ENCODE data around the gene SLFN11.
"Not testable (repeated sequence)": the region's sequence is repeated elsewhere in the genome, so short reads cannot be mapped to it uniquely, and the experiment has no call there.

Gene SLFN11

GRCh38 chr17:35359398-35359797, 14.0 kb downstream of the SLFN11 start:
- no peak for DNase-seq (ENCODE audit: low spot score)

GRCh38 chr17:35352284-35352683, 21.1 kb downstream of the SLFN11 start:
- DNase-seq (ENCODE audit: low spot score): no peak

- no peak for DNase-seq (ENCODE audit: low spot score)
These were observed 22.9 kb downstream of the SLFN11 start for GRCh38 chr17:35350493-35350892.

GRCh38 chr17:35345926-35346771, 27.3 kb downstream of the SLFN11 start:
- DNase-seq (ENCODE audit: low spot score): no peak

GRCh38 chr17:35345445-35345925, 27.9 kb downstream of the SLFN11 start:
- no peak for DNase-seq (ENCODE audit: low spot score)

- no peak for DNase-seq (ENCODE audit: low spot score)
These were observed 29.2 kb downstream of the SLFN11 start for GRCh38 chr17:35344262-35344661.

GRCh38 chr17:35342276-35342675, 31.1 kb downstream of the SLFN11 start:
- DNase-seq (ENCODE audit: low spot score): no peak

GRCh38 chr17:35341411-35341992, 31.9 kb downstream of the SLFN11 start:
- DNase-seq (ENCODE audit: low spot score): no peak

GRCh38 chr17:35338230-35338629, 35.2 kb downstream of the SLFN11 start:
- no peak for DNase-seq (ENCODE audit: low spot score)

- no peak for DNase-seq (ENCODE audit: low spot score)
These were observed 36.1 kb downstream of the SLFN11 start for GRCh38 chr17:35337364-35337763.

- not testable (repeated sequence) for DNase-seq (ENCODE audit: low spot score)
These were observed 39.8 kb downstream of the SLFN11 start for GRCh38 chr17:35333578-35333977.

- no peak for DNase-seq (ENCODE audit: low spot score)
These were observed 50.7 kb downstream of the SLFN11 start for GRCh38 chr17:35322749-35323148.

GRCh38 chr17:35315971-35316370, 57.5 kb downstream of the SLFN11 start:
- no peak for DNase-seq (ENCODE audit: low spot score)

- DNase-seq (ENCODE audit: low spot score): no peak
These were observed 58.1 kb downstream of the SLFN11 start for GRCh38 chr17:35315283-35315682.

GRCh38 chr17:35314415-35315216, 58.8 kb downstream of the SLFN11 start:
- DNase-seq (ENCODE audit: low spot score): no peak

GRCh38 chr17:35313875-35314409, 59.5 kb downstream of the SLFN11 start:
- DNase-seq (ENCODE audit: low spot score): no peak

GRCh38 chr17:35312790-35313711, 60.4 kb downstream of the SLFN11 start:
- peak; percentile 74 for DNase-seq (ENCODE audit: low spot score)

- no peak for DNase-seq (ENCODE audit: low spot score)
These were observed 61.1 kb downstream of the SLFN11 start for GRCh38 chr17:35312346-35312745.

GRCh38 chr17:35309345-35309744, 64.1 kb downstream of the SLFN11 start:
- not testable (repeated sequence) for DNase-seq (ENCODE audit: low spot score)

All from RKO (cell line).